Stimulated activated CD4-positive, alpha-beta T cell treated with anti-CD3 and anti-CD28 coated beads, Interleukin-15, amount 100 ng/mL, for 48 hours (primary cell): ENCODE measurements around the gene TMEM204.

ENCODE experiments used
- DNase-seq, 2 donors: peaks; one replicate each; pipeline ENCODE4 v3.0.0-alpha.2; 2020; ENCODE audit warnings: low read depth in 2 of 2

TMEM204 gene

DNA sequence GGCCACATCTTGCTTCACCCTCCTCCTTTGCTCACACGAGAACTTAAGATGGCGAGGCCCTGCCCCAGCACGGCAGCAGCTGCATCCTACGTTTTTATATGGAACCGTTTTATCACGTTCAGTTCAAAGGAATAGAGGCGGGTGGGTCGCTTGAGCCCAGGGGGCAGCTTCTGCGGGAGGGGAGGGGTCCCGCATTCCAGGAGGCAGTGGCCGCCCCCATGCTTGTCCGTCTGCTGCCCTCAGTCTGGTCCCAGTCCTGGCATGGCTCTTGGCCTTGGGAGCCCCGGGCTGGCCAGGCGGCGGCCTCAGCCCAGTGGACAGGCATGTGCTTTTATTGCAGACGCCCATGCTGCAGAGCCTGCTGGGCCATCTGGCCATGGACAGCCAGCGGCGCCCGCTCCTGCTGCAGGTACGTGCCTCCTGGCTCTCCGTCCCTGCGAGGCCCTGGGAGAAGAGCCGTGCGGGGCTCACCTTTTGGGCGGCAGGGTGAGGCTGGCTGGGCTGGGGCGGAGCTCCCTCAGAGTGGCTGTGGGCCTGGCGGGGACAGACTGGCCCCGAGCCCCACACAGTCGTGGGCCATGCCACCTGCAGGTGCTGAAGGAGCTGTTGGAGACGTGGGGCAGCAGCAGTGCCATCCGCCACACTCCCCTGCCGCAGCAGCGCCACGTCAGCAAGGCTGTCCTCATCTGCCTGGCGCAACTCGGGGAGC is 33.6 kb upstream of the TMEM204 start:
- no peak for DNase-seq

DNA sequence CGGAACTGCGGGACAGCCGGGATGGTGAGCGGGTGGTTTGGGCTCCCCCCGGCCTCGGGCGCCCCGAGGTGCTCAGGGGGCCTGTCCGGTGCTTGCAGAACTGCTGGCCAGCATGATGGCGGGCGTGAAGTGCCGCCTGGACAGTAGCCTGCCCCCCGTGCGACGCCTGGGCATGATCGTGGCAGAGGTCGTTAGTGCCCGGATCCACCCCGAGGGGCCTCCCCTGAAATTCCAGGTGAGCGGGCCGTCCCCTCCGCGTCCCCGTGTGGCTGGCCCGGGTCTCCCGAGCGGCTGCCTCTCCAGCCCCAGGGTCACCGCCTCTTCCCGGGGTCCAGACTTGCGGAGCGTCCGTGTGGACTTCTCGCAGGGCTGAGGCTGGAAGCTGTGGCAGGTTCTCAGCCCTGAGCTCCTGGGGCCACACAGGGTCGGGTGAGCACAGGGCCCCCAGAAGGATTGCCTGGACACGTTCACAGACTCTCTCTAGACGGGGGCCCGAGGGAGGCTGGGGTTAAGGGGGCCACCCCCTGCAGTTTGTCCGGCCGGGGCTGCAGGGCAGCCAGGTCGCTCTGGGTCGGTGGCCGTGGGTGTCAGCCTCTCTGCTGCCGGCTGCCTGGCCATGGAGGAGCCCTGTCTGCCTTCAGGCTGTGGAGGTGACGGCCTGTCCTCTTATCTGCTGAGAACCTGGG is 32.9 kb upstream of the TMEM204 start:
- no peak for DNase-seq

DNA sequence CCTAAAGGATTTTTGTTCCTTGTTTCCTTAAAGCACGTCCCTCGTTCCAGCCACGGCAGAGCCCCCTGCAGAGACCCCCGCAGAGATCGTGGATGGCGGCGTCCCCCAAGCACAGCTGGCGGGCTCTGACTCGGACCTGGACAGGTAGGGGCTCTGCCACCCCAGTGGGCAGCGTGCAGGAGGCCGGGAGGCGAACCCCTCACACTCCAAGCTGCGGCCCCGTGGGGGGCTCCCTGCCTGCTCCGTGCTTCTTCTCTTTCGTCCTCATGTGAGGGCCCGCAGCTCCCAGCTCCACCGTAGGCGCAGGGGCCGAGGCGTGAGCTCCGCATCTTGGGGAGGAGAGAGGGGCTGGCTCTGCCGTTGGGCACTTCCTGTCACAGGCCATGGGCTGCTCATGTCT is 31.8 kb upstream of the TMEM204 start:
- DNase-seq = no peak

DNA sequence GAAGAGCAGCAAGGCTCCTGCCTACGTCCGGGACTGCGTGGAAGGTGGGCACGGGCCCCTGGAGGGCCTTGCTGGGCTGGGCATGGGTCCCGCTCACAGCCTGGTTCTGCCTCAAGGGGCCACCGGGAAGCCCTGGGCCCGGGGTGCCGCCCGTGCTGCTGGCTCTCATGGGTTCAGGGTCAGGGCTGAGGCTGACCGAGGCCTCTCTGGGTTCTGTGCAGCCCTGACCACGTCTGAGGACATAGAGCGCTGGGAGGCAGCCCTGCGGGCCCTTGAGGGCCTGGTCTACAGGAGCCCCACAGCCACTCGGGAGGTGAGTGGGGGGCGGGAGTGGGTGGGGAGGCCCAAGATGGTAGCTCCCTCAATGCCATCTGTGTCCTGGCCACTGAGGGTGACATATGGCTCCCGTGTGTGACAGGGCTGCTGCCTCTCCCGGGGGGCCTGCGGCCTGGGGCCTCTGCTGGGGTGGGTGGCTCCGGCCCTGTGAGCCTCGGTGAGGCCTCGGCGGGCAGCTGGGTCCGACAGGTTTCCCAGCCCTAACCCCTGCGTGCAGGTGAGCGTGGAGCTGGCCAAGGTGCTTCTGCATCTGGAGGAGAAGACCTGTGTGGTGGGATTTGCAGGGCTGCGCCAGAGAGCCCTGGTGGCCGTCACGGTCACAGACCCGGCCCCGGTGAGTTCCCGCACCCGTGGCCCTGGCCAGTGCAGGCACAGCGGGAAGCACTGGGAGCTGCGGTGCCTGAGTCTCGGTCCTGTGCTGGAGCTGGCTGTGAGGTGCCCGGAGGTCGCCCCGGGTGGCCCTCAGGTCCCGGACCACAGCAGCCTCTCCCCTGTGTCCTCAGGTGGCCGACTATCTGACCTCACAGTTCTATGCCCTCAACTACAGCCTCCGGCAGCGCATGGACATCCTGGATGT is 31.1 kb upstream of the TMEM204 start:
- DNase-seq = no peak

DNA sequence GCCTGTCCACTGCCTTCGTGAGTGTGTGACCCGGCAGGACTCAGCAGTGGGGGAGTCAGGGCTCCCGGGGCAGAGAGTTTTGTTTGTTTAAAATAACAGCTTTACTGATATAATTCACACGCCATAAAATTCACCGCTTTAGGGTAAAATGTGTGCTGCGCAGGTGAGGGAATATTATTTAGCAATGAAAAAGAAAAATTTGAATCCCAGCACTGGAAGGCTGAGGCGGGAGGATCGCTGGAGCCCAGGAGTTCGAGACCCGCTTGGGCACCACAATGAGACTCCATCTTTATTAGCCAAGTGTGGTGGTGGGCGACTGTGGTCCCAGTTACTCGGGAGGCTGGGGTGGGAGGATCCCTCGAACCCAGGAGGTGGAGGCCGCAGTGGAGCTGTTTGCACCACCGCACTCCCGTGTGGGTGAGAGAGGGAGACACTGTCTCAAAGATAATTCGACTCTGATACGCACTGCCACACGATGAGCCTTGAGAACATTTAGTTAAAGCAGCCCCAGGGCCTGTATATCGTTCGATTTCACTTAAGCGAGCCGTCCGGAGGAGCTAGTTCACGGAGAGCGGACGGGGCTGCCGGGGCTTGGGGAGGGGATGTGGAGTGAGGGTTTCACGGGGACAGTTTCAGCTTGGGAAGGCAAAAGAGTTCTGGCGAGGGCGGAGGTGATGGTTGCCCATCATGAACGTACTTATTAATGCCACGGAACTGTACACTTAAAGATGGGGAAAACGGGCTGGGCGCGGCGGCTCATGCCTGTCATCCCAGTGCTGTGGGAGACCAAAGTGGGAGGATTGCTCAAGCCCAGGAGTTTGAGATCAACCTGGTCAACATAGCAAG is 30.1 kb upstream of the TMEM204 start:
- DNase-seq = no peak

DNA sequence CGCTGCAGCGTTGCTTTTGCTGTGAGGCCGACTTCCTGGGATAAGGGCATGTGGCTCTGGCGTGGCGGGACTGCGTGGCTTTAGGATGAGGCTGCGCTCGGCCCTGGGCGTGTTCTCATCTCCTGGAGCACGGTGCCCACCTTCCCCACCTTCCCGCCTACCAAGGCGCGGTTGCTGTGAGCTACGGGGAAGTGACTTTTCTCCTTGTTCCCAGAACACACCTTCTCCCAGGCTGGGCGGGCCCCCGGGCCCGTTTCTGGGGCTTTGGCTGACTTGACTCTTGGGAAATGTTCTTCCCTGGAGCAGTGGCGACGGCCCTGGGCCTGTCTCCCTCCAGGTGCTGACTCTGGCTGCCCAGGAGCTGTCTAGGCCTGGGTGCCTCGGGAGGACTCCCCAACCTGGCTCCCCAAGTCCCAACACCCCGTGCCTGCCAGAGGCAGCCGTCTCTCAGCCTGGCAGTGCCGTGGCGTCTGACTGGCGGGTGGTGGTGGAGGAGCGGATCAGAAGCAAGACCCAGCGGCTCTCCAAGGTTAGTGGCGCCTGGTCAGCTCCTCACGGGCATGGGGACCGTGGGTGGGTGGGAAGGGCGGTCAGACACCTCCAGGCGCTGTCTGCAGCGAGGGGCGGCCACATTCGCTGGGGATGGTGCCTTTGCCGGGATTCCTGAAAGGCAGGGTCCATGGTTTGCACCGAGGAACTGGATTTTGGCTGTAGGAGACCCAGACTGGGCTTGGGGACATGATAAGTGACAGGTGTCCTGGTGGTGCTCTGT is 28.2 kb upstream of the TMEM204 start:
- DNase-seq = no peak

DNA sequence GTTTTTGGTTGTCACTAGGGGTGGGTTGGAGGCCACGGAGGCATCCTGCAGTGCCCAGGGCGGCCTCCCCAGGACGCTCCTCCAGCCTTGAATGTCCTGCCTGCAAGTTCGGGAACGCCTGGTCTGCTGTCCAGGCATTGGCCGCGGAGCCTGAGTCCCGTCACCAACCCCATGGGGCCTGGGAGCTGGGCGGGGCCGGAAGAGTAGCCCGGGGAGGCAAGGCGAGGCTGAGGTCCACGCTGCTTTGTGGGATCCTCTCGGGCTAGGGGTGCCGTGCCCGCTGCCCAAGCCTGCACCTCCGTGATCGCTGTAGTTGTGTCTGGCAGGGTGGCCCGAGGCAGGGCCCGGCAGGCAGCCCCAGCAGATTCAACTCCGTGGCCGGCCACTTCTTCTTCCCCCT is 27.6 kb upstream of the TMEM204 start:
- no peak for DNase-seq

DNA sequence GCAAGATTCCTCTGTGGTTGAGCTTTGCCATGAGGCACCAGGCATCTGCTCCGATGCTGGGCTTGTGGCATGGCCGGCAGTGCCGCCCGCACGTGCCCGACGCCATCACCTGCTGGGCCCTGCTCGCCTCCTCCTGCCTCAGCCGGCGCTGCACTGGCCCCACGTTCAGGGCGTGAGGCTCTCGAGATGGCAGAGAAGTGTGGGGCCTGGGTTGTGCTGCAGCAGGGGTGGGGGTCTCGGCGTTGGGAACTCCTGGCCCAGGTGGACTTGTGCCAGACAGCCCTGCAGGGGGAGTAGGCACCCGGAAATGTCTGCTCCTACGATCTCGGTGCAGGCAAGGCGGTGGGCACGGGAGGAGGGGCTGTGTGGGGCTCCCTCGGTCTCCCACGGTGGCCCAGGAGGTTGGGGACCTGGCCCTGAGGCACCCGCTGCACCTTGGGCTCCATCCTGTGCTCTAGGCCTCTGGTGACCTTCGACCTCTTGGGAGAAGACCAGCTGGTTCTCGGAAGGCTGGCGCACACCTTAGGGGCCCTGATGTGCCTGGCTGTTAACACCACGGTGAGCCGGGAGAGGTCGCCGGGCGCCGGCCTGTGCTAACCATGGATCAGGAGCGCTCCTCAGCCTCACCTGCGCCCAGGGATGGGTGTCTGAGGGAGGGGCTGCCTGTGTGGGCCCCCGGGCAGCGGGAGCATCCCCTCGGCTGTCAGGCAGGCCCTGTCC is 26.8 kb upstream of the TMEM204 start:
- no peak for DNase-seq

DNA sequence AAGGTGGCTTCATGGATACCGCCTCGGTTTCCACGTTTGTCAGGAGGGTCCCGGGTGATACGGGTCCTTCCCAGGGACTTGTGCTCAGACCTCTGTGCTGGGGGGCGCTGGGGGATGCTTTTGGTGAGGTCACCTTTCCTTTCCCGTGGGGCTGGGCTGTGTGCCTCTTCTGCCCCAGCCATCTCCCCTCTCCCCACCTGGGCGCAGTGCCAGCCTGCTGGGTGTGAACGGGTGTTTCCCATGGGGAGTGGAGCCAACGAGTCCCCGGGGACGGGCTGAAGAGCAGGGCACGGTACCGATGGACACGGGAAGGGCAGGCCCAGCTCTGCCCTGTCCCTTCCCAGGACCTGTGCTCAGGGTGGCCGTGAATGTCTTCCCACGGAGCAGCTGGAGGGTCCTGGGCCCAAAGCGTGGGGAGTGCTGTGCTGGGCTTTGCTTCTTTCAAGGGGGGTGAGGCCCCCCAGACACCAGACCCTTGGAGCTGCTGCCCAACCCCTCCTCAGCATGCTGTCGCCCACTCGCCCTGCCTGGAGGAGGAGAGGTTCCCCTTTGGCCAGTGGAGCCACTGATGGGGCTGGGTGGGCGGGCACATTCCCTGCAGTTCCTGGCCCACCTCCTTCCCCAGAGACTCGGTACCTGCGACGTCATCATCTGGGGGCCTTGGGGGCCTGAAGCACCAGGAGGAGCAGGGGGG is 24.8 kb upstream of the TMEM204 start:
- DNase-seq = no peak

DNA sequence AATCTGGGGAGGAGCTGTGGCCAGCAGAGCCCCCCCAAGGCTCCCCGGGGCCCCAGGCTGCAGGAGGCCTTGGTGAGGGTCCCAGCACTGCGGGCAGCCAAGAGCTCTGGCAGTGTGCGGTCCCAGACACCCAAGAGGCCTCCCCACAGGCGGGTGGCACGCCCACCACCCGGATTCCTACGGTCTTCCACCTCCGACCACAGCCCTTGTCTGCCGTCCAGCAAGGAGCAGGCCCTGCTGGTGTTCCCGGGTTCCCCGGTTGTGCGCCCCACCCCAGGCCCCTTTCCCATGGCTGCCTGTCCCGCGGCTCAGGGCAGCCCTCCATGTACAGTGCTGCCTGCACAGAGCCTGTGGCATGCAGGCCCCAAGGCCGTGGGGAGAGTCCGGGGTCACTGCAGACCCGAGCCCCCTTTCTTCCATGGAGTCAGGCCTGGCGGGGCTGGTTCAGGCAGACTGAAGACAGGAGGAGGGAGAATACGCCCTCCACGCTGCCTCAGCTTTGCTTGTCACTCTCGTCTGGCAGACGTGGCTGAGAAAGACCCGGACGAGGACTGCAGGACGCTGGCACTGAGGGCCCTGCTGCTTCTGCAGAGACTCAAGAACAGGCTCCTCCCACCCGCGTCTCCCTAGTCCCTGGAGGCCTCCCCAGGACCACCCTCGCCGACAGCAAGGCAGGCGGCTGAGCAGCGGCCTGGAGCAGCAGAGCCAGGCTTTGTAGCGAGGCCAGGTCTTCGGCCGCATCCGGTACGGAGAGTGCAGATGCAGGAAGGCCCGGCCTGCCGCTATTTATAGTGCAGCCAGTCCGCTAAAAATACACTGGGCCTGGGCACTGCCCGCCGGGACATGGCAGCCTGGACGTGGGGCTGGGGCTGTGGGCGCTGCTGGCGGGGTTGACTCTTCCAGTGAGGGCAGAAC is 23.9 kb upstream of the TMEM204 start:
- DNase-seq = no peak

DNA sequence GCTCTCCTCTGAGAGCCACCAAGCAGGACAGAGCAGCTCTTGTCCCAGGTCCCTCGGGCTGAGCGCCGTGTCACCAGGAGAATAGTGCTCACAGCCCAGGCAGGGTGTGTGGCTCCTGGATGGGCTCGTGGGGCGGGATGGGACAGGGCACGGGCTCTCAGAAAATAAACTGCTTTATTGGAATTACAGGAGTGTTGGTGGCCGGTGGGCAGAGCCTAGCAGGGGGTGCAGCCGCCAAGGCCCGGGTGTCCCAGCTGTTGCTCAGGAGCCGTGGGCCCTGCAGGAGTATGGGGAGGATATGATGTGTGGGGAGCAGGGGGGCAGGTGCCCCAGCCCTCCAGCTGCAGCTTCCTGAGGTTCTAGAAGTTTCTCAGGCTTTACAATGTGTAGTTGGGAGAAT is 23.2 kb upstream of the TMEM204 start:
- no peak for DNase-seq

DNA sequence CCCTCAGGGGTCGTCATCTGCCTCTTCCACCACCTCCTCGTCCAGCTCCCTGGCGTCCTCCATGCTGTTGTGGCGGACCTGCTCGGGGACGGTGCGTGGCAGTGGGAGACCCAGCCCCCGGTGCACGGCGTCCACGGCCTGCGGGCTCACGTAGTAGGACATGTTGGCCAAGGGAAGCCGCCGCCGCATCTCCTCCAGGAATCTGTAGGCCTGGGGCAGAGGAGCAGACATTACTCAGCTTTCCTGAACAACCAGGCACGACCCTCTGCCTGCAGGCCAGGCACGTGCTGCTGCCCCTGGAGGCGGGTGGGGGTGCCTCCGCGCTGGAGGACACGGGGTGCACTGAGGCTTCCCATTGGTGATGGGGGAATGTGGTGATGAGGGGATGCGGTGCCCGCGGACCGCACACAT is 22.5 kb upstream of the TMEM204 start:
- DNase-seq = no peak

DNA sequence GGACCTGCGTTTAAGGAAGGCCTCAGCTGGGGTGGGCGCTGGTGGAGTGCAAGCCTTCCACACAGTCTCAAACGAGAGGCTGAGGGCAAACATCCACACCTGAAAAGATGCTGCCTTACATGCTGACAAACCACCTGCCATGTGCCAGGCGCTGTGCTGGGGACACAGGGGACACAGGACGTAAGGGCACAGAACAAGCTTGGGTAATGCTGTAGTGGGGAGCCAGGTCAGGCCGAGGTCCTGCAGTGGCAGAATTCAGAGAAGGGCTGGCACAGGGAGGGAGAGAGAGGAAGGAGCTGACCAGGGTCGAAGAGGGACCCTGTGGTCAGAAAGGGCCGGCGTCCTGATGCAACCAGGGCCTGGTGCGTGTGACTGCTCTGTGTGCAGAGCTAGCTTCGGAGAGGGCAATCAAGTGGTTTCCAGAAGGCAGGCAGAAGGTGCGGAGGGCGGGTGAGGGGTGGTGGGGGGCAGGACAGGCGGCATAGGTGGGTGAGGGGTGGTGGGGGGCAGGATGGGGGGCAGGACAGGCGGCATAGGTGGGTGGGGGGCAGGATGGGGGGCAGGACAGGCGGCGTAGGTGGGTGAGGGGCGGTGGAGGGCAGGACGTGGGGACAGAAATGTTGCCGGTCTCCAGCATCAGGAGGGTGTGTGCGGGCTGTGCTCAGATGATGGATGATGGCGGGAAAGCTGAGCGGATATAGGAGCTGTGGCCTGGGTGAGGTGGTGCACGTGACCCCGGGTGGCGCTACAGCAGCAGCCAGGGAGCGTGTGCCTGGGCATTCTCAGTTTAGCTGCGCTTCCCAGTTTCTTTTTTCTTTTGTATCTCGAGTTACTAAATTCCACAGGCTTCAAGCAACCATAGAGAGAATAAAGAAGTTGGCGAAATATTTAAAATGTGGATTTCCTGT is 21.6 kb upstream of the TMEM204 start:
- no peak for DNase-seq

DNA sequence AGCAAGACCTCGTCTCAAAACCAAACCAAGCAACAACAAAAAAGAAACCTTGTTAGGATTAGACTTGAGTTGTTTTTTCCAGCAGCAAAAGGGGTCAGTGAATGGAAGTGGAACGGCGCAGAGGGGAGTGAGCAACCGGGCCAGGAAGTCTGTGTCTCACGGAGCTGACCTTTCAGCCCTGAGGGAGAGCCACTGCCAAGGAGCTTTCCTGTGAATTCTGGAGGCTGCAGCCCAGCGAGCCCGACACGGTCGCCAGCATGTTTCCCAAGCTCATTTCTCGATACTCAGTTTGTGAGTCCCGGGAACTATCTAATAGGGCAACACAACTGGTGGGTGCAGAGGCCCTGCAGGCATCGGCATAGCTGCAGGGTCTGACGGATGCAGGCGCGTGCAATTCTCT is 20.7 kb upstream of the TMEM204 start:
- DNase-seq = no peak

DNA sequence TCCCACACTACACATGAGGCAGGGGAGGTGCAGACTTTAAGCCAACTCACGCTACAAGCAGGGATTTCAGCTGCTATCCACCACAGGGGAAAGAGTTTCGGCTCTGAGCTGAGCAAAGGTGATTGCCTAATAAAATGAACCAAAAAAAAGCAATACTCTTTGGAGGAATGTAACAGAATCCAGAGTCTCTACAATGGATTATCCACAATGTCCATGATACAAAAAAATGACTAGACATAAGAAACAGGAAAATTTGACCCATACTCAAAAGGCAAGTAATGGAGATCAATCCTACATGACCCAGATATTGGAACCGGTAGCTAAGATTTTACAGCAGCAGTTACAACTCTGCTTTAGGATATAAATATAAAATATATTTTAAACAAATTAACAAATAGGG is 19.0 kb upstream of the TMEM204 start:
- no peak for DNase-seq

DNA sequence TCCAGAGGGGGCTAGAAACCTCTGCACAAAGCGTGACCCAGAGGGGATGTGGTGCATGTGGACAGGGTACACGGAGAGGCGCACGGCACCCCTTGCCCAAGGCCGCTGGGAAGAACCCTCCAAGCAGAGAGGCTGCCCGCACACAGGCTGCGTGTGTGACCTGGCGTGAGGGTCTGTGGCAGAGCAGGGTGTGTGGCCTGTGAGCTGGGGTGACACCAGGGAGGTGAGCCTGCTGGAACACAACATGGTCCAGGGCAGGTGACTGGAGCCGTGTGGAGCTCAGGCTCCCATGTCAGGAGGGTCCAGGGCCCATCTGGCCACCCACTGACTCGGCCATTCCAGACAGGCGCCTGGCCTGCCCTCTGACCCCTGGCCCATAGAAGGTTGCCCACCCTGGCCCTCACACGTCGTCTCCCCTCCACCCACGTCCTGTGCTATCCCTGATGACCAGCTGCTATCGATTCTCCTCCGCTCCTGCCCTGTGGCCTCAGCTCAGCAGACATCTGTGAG is 14.8 kb upstream of the TMEM204 start:
- no peak for DNase-seq

DNA sequence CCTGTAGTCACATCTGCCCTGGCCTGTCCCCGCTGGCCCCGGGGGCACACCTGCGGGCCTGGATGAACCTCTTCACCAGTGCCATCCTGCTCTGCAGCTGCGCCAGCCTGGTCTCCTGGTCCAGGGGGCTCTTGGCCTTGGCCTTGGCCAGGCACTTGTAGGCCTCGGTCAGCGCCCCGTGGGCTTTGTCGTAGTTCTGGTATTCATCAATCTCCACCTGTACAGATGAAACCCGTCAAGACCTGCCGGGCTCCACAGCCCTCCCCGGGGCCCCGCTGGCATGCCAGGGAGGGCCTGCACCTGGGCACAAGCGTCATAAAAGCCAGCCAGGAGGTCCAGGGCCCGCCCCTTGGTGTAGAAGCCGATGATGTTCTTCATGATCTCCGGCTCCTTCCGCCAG is 13.6 kb upstream of the TMEM204 start:
- no peak for DNase-seq
